Activated naive CD4-positive, alpha-beta T cell treated with anti-CD3 and anti-CD28 coated beads, Interleukin-2, amount 10 ng/mL, durations not matched to agents 7 days and 5 days (primary cell): ENCODE data around the gene MTUS2.

Source experiments
- CTCF ChIA-PET: fragments of 350-600 bp; sonication (Branson Sonifier 250); formaldehyde crosslinking; loops from one replicate; lab custom pipeline; 2021; ENCODE audit warnings: antibody characterized with exemption; lab: Charles Lee
- DNase-seq: peaks from one replicate; pipeline ENCODE4 v3.0.0-alpha.2; 2020
- H3K27ac Mint-ChIP-seq: one replicate; pipeline ENCODE4 v1.8.0; 2021; ENCODE audit warnings: mild to moderate bottlenecking, moderate library complexity, mixed read lengths
- H3K27me3 Mint-ChIP-seq: one replicate; pipeline ENCODE4 v1.8.0; 2021; ENCODE audit warnings: mild to moderate bottlenecking, mixed read lengths
- H3K36me3 Mint-ChIP-seq: one replicate; pipeline ENCODE4 v1.8.0; 2021; ENCODE audit warnings: mixed read lengths
- H3K4me1 Mint-ChIP-seq: one replicate; pipeline ENCODE4 v1.8.0; 2021; ENCODE audit warnings: mixed read lengths
- H3K4me3 Mint-ChIP-seq: one replicate; pipeline ENCODE4 v1.8.0; 2021; ENCODE audit warnings: mild to moderate bottlenecking, moderate library complexity, mixed read lengths
- H3K9me3 Mint-ChIP-seq: one replicate; pipeline ENCODE4 v1.8.0; 2021; ENCODE audit warnings: mixed read lengths

MTUS2 gene

GRCh38 chr13:29480893-29481525, 660.9 kb downstream of the MTUS2 start:
- H3K36me3 Mint-ChIP-seq, result no peaks in the 10 kb centered on the region
- no peak overlapping the region for H3K27ac Mint-ChIP-seq
- peaks cover 4% of the 10 kb centered on the region for H3K27me3 Mint-ChIP-seq
- H3K4me1 Mint-ChIP-seq, result no peaks in the 10 kb centered on the region
- no peak overlapping the region for H3K4me3 Mint-ChIP-seq
- CTCF ChIA-PET, result interaction anchor here (1.1 to 2.0 kb wide), 2 partner anchors 9 to 27 kb away, joined by 3 to 7 read pairs; no protein-coding TSS in a partner anchor
- H3K9me3 Mint-ChIP-seq, result no peaks in the 10 kb centered on the region
- DNase-seq, result no peak

- H3K27ac Mint-ChIP-seq, result no peak overlapping the region
- CTCF ChIA-PET, result interaction anchor here (2.0 kb wide), 1 partner anchor 9 kb away, joined by 7 read pairs; no protein-coding TSS in a partner anchor
These were observed 661.5 kb downstream of the MTUS2 start for GRCh38 chr13:29481603-29482002.

GRCh38 chr13:29482504-29482903, 662.4 kb downstream of the MTUS2 start:
- no peak for DNase-seq
- H3K36me3 Mint-ChIP-seq, result no peaks in the 10 kb centered on the region
- CTCF ChIA-PET, result interaction anchor here (2.0 kb wide), 1 partner anchor 10 kb away, joined by 7 read pairs; no protein-coding TSS in a partner anchor
- H3K4me1 Mint-ChIP-seq, result no peaks in the 10 kb centered on the region
- H3K27ac Mint-ChIP-seq, result no peak overlapping the region
- H3K4me3 Mint-ChIP-seq, result no peak overlapping the region
- peaks cover 4% of the 10 kb centered on the region for H3K27me3 Mint-ChIP-seq
- no peaks in the 10 kb centered on the region for H3K9me3 Mint-ChIP-seq

More at GRCh38 chr13:29481603-29482002, 661.5 kb downstream of the MTUS2 start:
- Mint-ChIP-seq H3K4me3 (no peak overlapping the region), H3K9me3 (no peaks in the 10 kb centered on the region), H3K36me3 (no peaks in the 10 kb centered on the region), H3K4me1 (no peaks in the 10 kb centered on the region), H3K27me3 (peaks cover 4% of the 10 kb centered on the region)
- DNase-seq, result no peak

GRCh38 chr13:29483211-29483610, 663.1 kb downstream of the MTUS2 start:
- CTCF ChIA-PET, result no interaction called here
- H3K4me1 Mint-ChIP-seq, result no peaks in the 10 kb centered on the region

GRCh38 chr13:29483623-29484022, 663.5 kb downstream of the MTUS2 start:
- no peaks in the 10 kb centered on the region for H3K9me3 Mint-ChIP-seq
- peaks cover 4% of the 10 kb centered on the region for H3K27me3 Mint-ChIP-seq
- no peak for DNase-seq
- H3K36me3 Mint-ChIP-seq, result no peaks in the 10 kb centered on the region
- no peak overlapping the region for H3K4me3 Mint-ChIP-seq
- CTCF ChIA-PET, result no interaction called here
- no peaks in the 10 kb centered on the region for H3K4me1 Mint-ChIP-seq
- no peak overlapping the region for H3K27ac Mint-ChIP-seq

More at GRCh38 chr13:29483211-29483610, 663.1 kb downstream of the MTUS2 start:
- H3K27me3 Mint-ChIP-seq, result peaks cover 4% of the 10 kb centered on the region
- no peak overlapping the region for H3K27ac Mint-ChIP-seq
- no peaks in the 10 kb centered on the region for H3K9me3 Mint-ChIP-seq
- H3K4me3 Mint-ChIP-seq, result no peak overlapping the region
- no peak for DNase-seq
- no peaks in the 10 kb centered on the region for H3K36me3 Mint-ChIP-seq

GRCh38 chr13:29484236-29484635, 664.1 kb downstream of the MTUS2 start:
- Mint-ChIP-seq H3K27me3 (peaks cover under 1% of the 10 kb centered on the region), H3K27ac (no peak overlapping the region), H3K4me1 (no peaks in the 10 kb centered on the region), H3K36me3 (no peaks in the 10 kb centered on the region), H3K9me3 (no peaks in the 10 kb centered on the region), H3K4me3 (no peak overlapping the region)
- CTCF ChIA-PET, result no interaction called here
- DNase-seq, result no peak

GRCh38 chr13:29484796-29485195, 664.7 kb downstream of the MTUS2 start:
- Mint-ChIP-seq H3K4me3 (no peak overlapping the region), H3K36me3 (no peaks in the 10 kb centered on the region), H3K27me3 (no peaks in the 10 kb centered on the region), H3K9me3 (no peaks in the 10 kb centered on the region), H3K4me1 (no peaks in the 10 kb centered on the region), H3K27ac (no peak overlapping the region)
- CTCF ChIA-PET, result no interaction called here
- no peak for DNase-seq

- CTCF ChIA-PET, result no interaction called here
- H3K36me3 Mint-ChIP-seq, result no peaks in the 10 kb centered on the region
- no peaks in the 10 kb centered on the region for H3K4me1 Mint-ChIP-seq
- DNase-seq, result no peak
- no peak overlapping the region for H3K4me3 Mint-ChIP-seq
- H3K9me3 Mint-ChIP-seq, result no peaks in the 10 kb centered on the region
- H3K27me3 Mint-ChIP-seq, result no peaks in the 10 kb centered on the region
- no peak overlapping the region for H3K27ac Mint-ChIP-seq
These were observed 666.4 kb downstream of the MTUS2 start for GRCh38 chr13:29486551-29486950.

- H3K4me3 Mint-ChIP-seq, result no peak overlapping the region
- H3K27me3 Mint-ChIP-seq, result no peaks in the 10 kb centered on the region
- no peaks in the 10 kb centered on the region for H3K9me3 Mint-ChIP-seq
- CTCF ChIA-PET, result interaction anchor here (1.2 kb wide), 1 partner anchor 21 kb away, joined by 3 read pairs; no protein-coding TSS in a partner anchor
- DNase-seq, result no peak
- no peaks in the 10 kb centered on the region for H3K4me1 Mint-ChIP-seq
- H3K36me3 Mint-ChIP-seq, result no peaks in the 10 kb centered on the region
- H3K27ac Mint-ChIP-seq, result no peak overlapping the region
These were observed 667.6 kb downstream of the MTUS2 start for GRCh38 chr13:29487466-29488454.

GRCh38 chr13:29489650-29490560, 669.8 kb downstream of the MTUS2 start:
- Mint-ChIP-seq H3K9me3 (no peaks in the 10 kb centered on the region), H3K27ac (no peak overlapping the region), H3K27me3 (no peaks in the 10 kb centered on the region), H3K4me3 (no peak overlapping the region), H3K4me1 (no peaks in the 10 kb centered on the region), H3K36me3 (no peaks in the 10 kb centered on the region)
- DNase-seq, result no peak
- CTCF ChIA-PET, result no interaction called here

GRCh38 chr13:29490561-29490885, 670.4 kb downstream of the MTUS2 start:
- Mint-ChIP-seq H3K36me3 (no peaks in the 10 kb centered on the region), H3K27me3 (no peaks in the 10 kb centered on the region), H3K4me3 (no peak overlapping the region), H3K4me1 (no peaks in the 10 kb centered on the region), H3K9me3 (no peaks in the 10 kb centered on the region), H3K27ac (no peak overlapping the region)
- DNase-seq, result no peak
- CTCF ChIA-PET, result no interaction called here

- H3K36me3 Mint-ChIP-seq, result no peaks in the 10 kb centered on the region
- H3K27me3 Mint-ChIP-seq, result peaks cover 6% of the 10 kb centered on the region
- no peaks in the 10 kb centered on the region for H3K9me3 Mint-ChIP-seq
- H3K4me3 Mint-ChIP-seq, result no peak overlapping the region
- H3K27ac Mint-ChIP-seq, result no peak overlapping the region
- H3K4me1 Mint-ChIP-seq, result peaks cover 4% of the 10 kb centered on the region
- CTCF ChIA-PET, result no interaction called here
- DNase-seq, result no peak
These were observed 671.1 kb downstream of the MTUS2 start for GRCh38 chr13:29491248-29491647.

GRCh38 chr13:29493796-29494195, 673.7 kb downstream of the MTUS2 start:
- Mint-ChIP-seq H3K27me3 (peaks cover 25% of the 10 kb centered on the region), H3K4me3 (no peak overlapping the region), H3K36me3 (no peaks in the 10 kb centered on the region), H3K4me1 (peaks cover 7% of the 10 kb centered on the region), H3K27ac (no peak overlapping the region), H3K9me3 (no peaks in the 10 kb centered on the region)
- no peak for DNase-seq
- CTCF ChIA-PET, result interaction anchor here (1.7 kb wide), 1 partner anchor 15 kb away, joined by 4 read pairs; no protein-coding TSS in a partner anchor

GRCh38 chr13:29494520-29494919, 674.4 kb downstream of the MTUS2 start:
- H3K9me3 Mint-ChIP-seq, result no peaks in the 10 kb centered on the region
- peaks cover 29% of the 10 kb centered on the region for H3K27me3 Mint-ChIP-seq
- no peak overlapping the region for H3K4me3 Mint-ChIP-seq
- DNase-seq, result no peak
- peaks cover 7% of the 10 kb centered on the region for H3K4me1 Mint-ChIP-seq
- H3K27ac Mint-ChIP-seq, result no peak overlapping the region
- CTCF ChIA-PET, result no interaction called here
- no peaks in the 10 kb centered on the region for H3K36me3 Mint-ChIP-seq
